Measurements from ENCODE around the gene S100Z.
"Not testable (repeated sequence)": the region's sequence is repeated elsewhere in the genome, so short reads cannot be mapped to it uniquely, and the experiment has no call there.

The S100Z gene

DNA sequence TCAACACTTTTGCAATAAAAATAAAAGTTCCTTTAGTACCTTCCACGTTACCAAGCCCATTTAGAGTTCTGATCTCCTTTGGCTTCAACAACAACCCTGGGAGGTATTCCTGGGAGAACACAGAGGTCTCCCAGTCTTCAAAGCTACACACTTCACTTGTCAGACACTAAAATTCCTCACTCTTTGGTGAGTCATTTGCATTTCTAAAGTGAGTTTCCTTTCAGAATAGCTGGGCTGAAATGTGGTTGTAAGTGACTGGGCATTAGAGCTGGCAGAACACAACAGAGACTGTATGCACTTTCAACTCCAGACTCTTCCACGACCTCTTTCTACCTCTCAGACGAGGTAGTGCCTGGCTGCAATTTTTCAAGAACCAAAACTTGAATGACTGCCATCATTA is 42.5 kb upstream of the S100Z start:
- POLR2A ChIA-PET = no interaction called here
- no peak for TF ChIP-seq CTCF (IDR thresholded peaks at IDR 0.05; ENCODE audit: control extremely low read depth, extremely low read depth, low read depth, missing control alignments)
- DNase-seq (ENCODE audit: extremely low spot score) = no peak
- CTCF ChIA-PET = interaction anchor here (2.1 to 3.6 kb wide), 2 partner anchors 18 to 33 kb away, joined by 6 to 16 read pairs; no protein-coding TSS in a partner anchor

DNA sequence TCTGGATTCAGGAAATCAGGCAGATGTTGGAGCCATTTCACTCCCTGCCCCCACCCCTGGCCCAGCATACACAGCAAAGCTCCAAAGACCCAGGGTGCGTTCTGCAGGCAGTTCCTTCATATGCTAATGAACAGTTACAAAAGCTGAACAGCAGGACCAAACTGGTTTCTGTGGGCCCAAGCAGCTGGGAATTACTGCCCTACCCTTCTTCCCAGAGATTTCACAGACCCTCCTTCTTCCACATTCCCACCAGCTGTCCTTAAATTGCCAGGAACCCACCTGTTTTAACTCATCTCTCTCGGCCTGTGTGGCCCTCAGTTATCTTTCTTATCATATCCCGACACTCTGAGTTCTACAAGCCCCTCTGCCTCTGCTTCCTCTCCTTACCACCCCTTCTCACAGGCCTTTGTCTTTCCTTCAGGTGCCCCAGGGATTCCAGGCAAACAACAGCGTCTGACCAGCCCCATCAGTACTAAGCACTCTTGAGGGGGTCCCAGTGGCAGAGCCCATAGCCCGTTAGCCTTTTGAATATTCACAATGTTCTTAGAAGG is 41.6 kb upstream of the S100Z start:
- DNase-seq (ENCODE audit: extremely low spot score) = no peak

DNA sequence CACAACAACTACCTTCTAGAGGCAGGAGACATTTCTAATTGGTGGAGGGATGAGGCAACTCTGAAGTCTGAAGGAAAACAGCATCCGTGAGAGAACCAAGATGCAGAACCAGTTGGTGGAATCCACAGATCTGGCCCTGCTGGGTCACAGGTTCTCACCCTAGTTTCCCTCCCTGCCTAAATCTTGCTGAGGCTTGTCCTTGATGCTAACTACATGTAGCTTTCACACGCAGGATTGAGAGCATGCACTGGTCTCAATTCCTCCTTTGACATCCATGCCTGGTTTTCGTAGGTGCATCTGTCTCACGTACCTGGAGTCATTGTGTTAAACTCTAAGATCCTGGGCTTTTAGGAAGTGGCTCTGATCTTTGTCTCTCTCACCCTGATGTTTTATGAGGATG is 40.7 kb upstream of the S100Z start:
- ChIA-PET POLR2A (no interaction called here), CTCF (no interaction called here)
- no peak for DNase-seq (ENCODE audit: extremely low spot score)
- TF ChIP-seq CTCF (IDR thresholded peaks at IDR 0.05; ENCODE audit: control extremely low read depth, extremely low read depth, low read depth, missing control alignments) = no peak

More for the DNA sequence above, 41.6 kb upstream of the S100Z start:
- ChIA-PET CTCF (interaction anchor here (2.1 to 3.6 kb wide), 2 partner anchors 17 to 34 kb away, joined by 6 to 16 read pairs; no protein-coding TSS in a partner anchor), POLR2A (no interaction called here)
- TF ChIP-seq CTCF (IDR thresholded peaks at IDR 0.05; ENCODE audit: control extremely low read depth, extremely low read depth, low read depth, missing control alignments) = no peak

- no peak for DNase-seq (ENCODE audit: extremely low spot score)
- CTCF ChIA-PET = interaction anchor here (1.1 kb wide), 1 partner anchor 9 kb away, joined by 5 read pairs; no protein-coding TSS in a partner anchor
- POLR2A ChIA-PET = no interaction called here
- no peak for TF ChIP-seq CTCF (IDR thresholded peaks at IDR 0.05; ENCODE audit: control extremely low read depth, extremely low read depth, low read depth, missing control alignments)
Measured at GRCh38 chr5:76810236-76810635, 39.6 kb upstream of the S100Z start.

- no peak for TF ChIP-seq CTCF (IDR thresholded peaks at IDR 0.05; ENCODE audit: control extremely low read depth, extremely low read depth, low read depth, missing control alignments)
- CTCF ChIA-PET = interaction anchor here (1.1 kb wide), 1 partner anchor 8 kb away, joined by 5 read pairs; no protein-coding TSS in a partner anchor
- no peak for DNase-seq (ENCODE audit: extremely low spot score)
- POLR2A ChIA-PET = no interaction called here
Measured at GRCh38 chr5:76811214-76811613, 38.6 kb upstream of the S100Z start.

GRCh38 chr5:76812209-76812608 is 37.6 kb upstream of the S100Z start:
- CTCF ChIA-PET; POLR2A ChIA-PET; DNase-seq (ENCODE audit: extremely low spot score): not testable (repeated sequence)

DNA sequence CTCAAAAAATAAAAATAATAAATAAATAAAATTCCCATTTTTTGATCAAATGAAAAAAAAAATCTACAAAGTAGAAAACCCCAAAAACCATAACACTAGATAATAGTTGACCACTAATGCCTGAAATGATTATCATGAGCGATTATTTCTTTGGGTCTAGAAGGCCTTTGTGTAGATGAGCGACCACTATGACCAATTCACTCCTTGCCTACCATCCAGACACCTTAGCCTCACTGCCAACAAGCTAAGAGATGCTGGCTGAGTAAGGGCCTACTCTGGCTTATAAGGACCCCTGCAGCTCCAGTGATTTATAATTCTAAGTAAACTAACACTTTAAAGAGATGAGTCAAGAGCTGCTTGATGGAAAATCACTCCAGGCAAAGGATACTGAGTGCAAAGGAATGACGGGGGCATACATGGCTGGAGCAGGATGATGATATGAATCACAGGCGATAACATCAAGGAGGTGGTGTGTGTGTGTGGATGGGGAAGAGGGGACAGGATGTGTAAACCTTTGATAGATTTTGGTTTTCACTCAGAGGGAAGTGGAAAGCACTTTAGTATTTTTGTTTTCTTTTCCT is 35.7 kb upstream of the S100Z start:
- no peak for TF ChIP-seq CTCF (IDR thresholded peaks at IDR 0.05; ENCODE audit: control extremely low read depth, extremely low read depth, low read depth, missing control alignments)
- ChIA-PET CTCF (no interaction called here), POLR2A (no interaction called here)
- no peak for DNase-seq (ENCODE audit: extremely low spot score)
